HG02763 (cell line): ENCODE results near the gene ITFG1.

ENCODE experiments used
- ATAC-seq: cut with Tn5 transposase; IDR thresholded peaks from one replicate; pipeline ENCODE4 v1.9.1; 2021; ENCODE audit warnings: mild to moderate bottlenecking, moderate library complexity; ENCODE audit not compliant: unreplicated experiment

ITFG1 gene

GRCh38 chr16:47113130-47113529 is 347.7 kb downstream of the ITFG1 start:
- no peak for ATAC-seq

DNA sequence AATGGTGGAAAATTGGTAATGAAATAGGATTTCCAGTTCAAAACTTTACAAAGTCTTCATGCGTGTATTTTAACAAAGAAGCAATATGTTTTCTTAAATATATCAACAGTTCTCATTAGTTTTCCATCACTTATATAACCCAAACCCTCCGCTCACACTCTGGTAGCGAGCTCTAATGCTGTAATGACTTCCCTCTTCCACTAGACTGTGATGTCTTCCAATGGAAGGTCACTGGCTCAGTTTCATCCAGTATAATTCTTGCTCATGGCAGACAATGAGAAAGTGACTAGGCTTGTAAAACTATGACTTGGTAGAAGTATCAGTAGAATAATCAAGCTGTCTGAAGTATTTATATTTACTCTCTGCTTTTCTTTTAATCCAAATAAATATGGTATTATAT is 349.9 kb downstream of the ITFG1 start:
- no peak for ATAC-seq

DNA sequence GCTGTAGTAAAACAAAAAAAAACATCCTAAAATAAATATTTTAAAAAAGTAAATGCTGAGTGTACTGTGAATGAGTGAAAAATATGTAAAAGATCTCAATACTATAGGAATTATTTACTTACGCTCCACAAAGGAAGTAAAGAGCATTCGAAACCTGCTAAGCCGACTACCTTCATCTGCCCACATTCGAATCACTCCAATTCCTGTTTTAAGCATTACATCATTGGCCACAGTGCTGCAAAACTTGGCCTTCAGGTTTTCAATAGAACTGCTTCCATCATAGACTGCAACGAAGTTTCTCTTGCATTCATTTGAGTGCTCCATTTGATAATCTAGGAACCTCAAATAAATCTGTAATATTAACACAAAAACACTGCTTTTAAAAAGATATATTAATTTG is 351.5 kb downstream of the ITFG1 start:
- no peak for ATAC-seq
